ENCODE results near the gene VN1R2.

GRCh38 chr19:53246498-53246897 is 11.6 kb upstream of the VN1R2 start:
- TF ChIP-seq CTCF (IDR thresholded peaks at IDR 0.05) (no peak), POLR2A (IDR thresholded peaks at IDR 0.05) (no peak), POLR2AphosphoS5 (IDR thresholded peaks at IDR 0.05) (no peak)

Data from breast epithelium (tissue), 3 donors.